Measurements from ENCODE around the gene BHLHE40. TPM values are rescaled to one million over a fixed set of nuclear protein-coding genes. Genes with fewer than 3 reads are reported as not detected.

Gene BHLHE40
- total and polyA plus RNA-seq, 10 of the 15 experiments (the other 5 are each of a cell fraction or from before 2014, with no cell fraction given), result 25.2 to 106 (median 51.4) TPM

DNA sequence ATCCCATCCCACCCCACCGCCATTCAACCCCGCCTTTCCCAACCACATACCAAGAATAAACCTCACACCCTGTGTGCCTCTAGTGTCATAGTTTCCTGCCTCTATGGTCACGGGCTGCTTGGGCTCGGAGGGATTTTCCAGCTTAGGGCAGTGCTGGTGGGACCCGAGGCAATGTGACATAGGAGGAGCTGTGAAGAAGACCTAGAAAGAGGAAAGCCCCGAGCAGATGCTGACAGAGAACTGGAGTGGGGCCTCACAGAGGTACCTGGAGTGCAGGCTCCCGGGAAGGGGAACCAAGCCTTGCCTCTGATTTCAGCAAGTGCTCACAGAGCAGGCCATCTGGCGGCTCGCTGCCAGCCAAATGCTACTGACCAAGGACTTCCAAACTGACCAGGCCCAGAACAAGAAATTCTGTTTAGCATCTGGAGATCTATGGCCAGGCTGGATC lies 27.5 kb downstream of the BHLHE40 start (continued):
- peak; percentile 94 for TF ChIP-seq ZNF687 (IDR thresholded peaks at IDR 0.05)
- TF ChIP-seq SRF (IDR thresholded peaks at IDR 0.05; ENCODE audit: low read depth in 2 of 2, low read length in 2 of 2), result peak in 1 of 2 experiments; percentile 78; a peak in 2 of 4 replicates
- peak; percentile 93 for TF ChIP-seq PAX5 (IDR thresholded peaks at IDR 0.05; ENCODE audit: borderline replicate concordance, low read depth, low read length)
- no peak for TF ChIP-seq ESRRA (IDR thresholded peaks at IDR 0.05; ENCODE audit: low read length)
- TF ChIP-seq ZNF384 (IDR thresholded peaks at IDR 0.05; ENCODE audit: borderline replicate concordance, low read depth, low read length), result no peak
- no peak for TF ChIP-seq LARP7 (IDR thresholded peaks at IDR 0.05)
- TF ChIP-seq RBBP5 (conservative IDR thresholded peaks at IDR 0.05), result no peak
- no peak for TF ChIP-seq CREB1 (IDR thresholded peaks at IDR 0.05; ENCODE audit: low read depth)
- peak; percentile 98 for TF ChIP-seq BHLHE40 (IDR thresholded peaks at IDR 0.05; ENCODE audit: borderline replicate concordance in 1 of 2, low read depth in 2 of 2, low read length in 1 of 2)
- TF ChIP-seq ZNF622 (IDR thresholded peaks at IDR 0.05), result no peak
- TF ChIP-seq TCF12 (IDR thresholded peaks at IDR 0.05; ENCODE audit: low read depth, low read length), result peak; percentile 90
- TF ChIP-seq, protein P1, sequence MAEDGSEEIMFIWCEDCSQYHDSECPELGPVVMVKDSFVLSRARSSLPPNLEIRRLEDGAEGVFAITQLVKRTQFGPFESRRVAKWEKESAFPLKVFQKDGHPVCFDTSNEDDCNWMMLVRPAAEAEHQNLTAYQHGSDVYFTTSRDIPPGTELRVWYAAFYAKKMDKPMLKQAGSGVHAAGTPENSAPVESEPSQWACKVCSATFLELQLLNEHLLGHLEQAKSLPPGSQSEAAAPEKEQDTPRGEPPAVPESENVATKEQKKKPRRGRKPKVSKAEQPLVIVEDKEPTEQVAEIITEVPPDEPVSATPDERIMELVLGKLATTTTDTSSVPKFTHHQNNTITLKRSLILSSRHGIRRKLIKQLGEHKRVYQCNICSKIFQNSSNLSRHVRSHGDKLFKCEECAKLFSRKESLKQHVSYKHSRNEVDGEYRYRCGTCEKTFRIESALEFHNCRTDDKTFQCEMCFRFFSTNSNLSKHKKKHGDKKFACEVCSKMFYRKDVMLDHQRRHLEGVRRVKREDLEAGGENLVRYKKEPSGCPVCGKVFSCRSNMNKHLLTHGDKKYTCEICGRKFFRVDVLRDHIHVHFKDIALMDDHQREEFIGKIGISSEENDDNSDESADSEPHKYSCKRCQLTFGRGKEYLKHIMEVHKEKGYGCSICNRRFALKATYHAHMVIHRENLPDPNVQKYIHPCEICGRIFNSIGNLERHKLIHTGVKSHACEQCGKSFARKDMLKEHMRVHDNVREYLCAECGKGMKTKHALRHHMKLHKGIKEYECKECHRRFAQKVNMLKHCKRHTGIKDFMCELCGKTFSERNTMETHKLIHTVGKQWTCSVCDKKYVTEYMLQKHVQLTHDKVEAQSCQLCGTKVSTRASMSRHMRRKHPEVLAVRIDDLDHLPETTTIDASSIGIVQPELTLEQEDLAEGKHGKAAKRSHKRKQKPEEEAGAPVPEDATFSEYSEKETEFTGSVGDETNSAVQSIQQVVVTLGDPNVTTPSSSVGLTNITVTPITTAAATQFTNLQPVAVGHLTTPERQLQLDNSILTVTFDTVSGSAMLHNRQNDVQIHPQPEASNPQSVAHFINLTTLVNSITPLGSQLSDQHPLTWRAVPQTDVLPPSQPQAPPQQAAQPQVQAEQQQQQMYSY (CRISPR knock-in tag; IDR thresholded peaks at IDR 0.05), result no peak
- TF ChIP-seq SIN3A (IDR thresholded peaks at IDR 0.05; ENCODE audit: low read depth, low read length), result no peak
- TF ChIP-seq CHD1 (IDR thresholded peaks at IDR 0.05; ENCODE audit: low read depth, low read length), result no peak
- no peak; the same call in 1 of the 2 replicates for TF ChIP-seq NKRF (conservative IDR thresholded peaks at IDR 0.05)
- TF ChIP-seq MEF2B (IDR thresholded peaks at IDR 0.05; ENCODE audit: partially characterized antibody, poor library complexity, severe bottlenecking), result peak; percentile 95
- TF ChIP-seq FOXK2 (IDR thresholded peaks at IDR 0.05), result no peak
- peak; percentile 83 for TF ChIP-seq NR2F1 (conservative IDR thresholded peaks at IDR 0.05)
- peak; percentile 98 for TF ChIP-seq DPF2 (IDR thresholded peaks at IDR 0.05)
- peak; percentile 69; the same call in 1 of the 2 replicates for TF ChIP-seq POLR2A (IDR thresholded peaks at IDR 0.05; ENCODE audit: low read depth, low read length)
- peak; percentile 99 for TF ChIP-seq MLLT1 (IDR thresholded peaks at IDR 0.05)
- TF ChIP-seq TCF7 (IDR thresholded peaks at IDR 0.05; ENCODE audit: borderline replicate concordance), result peak; percentile 47; the same call in 1 of the 2 replicates

All from GM12878 (cell line).